ENCODE results near the gene MRM3.

- TF ChIP-seq, protein P1, sequence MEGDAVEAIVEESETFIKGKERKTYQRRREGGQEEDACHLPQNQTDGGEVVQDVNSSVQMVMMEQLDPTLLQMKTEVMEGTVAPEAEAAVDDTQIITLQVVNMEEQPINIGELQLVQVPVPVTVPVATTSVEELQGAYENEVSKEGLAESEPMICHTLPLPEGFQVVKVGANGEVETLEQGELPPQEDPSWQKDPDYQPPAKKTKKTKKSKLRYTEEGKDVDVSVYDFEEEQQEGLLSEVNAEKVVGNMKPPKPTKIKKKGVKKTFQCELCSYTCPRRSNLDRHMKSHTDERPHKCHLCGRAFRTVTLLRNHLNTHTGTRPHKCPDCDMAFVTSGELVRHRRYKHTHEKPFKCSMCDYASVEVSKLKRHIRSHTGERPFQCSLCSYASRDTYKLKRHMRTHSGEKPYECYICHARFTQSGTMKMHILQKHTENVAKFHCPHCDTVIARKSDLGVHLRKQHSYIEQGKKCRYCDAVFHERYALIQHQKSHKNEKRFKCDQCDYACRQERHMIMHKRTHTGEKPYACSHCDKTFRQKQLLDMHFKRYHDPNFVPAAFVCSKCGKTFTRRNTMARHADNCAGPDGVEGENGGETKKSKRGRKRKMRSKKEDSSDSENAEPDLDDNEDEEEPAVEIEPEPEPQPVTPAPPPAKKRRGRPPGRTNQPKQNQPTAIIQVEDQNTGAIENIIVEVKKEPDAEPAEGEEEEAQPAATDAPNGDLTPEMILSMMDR (IDR thresholded peaks at IDR 0.05): no peak
- no peak for TF ChIP-seq EP300 (IDR thresholded peaks at IDR 0.05)
These were observed 14.5 kb downstream of the MRM3 start for GRCh38 chr17:796609-797008.
